GM18907 (cell line): ENCODE measurements around the gene RPL6.
A peak's percentile ranks its signal among the peaks of the same experiment; 100 is the strongest.
"Not testable (repeated sequence)": the region's sequence is repeated elsewhere in the genome, so short reads cannot be mapped to it uniquely, and the experiment has no call there.

ENCODE experiments used
- ATAC-seq: cut with Tn5 transposase; IDR thresholded peaks from one replicate; pipeline ENCODE4 v1.9.1; 2021; ENCODE audit warnings: mild to moderate bottlenecking, moderate library complexity; ENCODE audit not compliant: unreplicated experiment

Gene RPL6

DNA sequence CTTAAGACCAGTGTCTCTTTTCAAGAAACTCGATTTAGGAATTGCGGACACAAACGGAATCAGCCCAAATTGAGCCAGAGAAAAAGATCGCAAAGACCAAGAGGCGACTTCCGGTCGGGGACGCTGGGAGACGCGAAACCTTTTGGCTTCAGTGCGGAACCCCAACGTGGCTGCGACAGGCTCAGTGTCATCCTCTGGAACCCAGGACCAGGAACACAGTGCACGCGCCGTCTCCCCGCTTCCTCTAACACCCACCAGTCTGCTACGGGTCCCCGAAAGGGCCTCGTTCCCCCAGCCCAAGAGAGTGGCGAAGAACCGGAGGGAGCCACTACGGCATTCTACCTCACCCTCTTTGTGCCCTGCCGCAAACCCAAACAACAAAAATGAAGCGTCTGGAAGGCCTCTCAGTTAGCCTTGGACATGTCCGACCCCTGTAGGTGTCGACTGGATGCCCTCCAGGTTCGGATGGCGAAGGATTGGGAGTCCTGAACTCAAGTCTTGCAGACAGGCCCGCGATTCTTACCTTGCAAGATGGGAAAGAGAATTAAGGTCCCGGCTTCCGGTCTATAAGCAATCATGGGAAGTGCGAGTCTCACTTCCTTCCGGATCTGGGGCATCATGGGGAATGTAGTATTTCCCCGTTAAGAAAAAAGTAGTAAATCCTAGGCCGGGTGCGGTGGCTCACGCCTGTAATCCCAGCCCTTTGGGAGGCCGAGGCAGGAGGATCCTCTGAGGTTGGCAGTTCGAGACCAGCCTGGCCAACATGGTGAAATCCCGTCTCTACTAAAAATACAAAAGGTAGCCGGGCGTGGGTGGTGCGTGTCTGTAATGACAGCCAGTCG is at the start of gene RPL6:
Gene RPL6, minus strand, starts transcription at position 542 of the 842 bp plus-strand sequence. CDS start 949 bp downstream, outside the sequence.
- peak; percentile 76 for ATAC-seq

DNA sequence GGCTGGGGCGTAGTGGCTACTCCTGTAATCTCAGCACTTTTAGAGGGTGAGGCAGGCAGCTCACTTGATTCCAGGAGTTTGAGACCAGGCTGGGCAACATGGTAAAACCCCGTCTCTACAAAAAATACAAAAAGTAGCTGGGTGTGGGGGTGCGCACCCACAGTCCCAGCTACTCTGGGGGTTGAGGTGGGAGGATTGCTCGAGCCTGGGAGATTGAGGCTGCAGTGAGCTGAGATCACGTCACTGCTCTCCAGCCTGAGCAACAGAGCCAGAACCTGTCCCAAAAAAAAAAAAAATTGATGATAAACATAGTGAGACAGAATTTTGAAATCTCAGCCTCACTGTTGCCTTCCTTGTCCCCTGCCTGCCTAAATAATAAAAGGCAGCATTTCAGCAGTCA is 49.3 kb upstream of the RPL6 start:
- ATAC-seq: no peak

- ATAC-seq: no peak
Measured at GRCh38 chr12:112458330-112458729, 48.9 kb upstream of the RPL6 start.

DNA sequence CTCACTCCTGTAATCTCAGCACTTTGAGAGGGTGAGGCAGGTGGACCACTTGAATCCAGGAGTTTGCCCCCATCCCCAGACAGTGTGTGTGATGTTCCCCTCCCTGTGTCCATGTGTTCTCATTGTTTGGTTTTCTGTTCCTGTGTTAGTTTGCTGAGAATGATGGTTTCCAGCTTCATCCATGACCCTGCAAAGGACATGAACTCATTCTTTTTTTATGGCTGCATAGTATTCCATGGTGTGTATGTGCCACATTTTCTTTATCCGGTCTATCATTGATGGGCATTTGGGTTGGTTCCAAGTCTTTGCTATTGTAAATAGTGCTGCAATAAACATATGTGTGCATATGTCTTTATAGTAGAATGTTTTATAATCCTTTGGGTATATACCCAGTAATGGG is 47.7 kb upstream of the RPL6 start:
- not testable (repeated sequence) for ATAC-seq

- ATAC-seq: no peak
Measured at GRCh38 chr12:112456029-112456428, 46.6 kb upstream of the RPL6 start.

- no peak for ATAC-seq
Measured at GRCh38 chr12:112450725-112451124, 41.3 kb upstream of the RPL6 start.

GRCh38 chr12:112448165-112448564 is 38.8 kb upstream of the RPL6 start:
- ATAC-seq: not testable (repeated sequence)

- no peak for ATAC-seq
Measured at GRCh38 chr12:112447106-112447505, 37.7 kb upstream of the RPL6 start.

GRCh38 chr12:112446008-112446725 is 36.8 kb upstream of the RPL6 start:
- ATAC-seq: no peak

- ATAC-seq: no peak
Measured at GRCh38 chr12:112443916-112444315, 34.5 kb upstream of the RPL6 start.

DNA sequence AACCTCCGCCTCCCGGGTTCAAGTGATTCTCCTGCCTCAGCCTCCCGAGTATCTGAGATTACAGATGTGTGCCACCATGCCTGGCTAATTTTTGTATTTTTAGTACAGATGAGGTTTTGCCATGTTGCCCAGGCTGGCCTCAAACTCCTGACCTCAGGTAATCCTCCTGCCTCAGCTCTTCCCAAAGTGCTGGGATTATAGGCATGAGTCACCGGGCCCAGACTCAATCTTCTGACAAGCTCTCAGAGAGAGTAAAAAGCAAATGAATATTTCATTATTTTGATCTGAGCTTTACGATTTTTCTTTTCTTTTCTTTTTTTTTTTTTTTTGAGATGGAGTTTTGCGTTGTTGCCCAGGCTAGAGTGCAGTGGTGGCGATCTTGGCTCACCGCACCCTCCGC is 31.2 kb upstream of the RPL6 start:
- not testable (repeated sequence) for ATAC-seq

GRCh38 chr12:112439769-112440168 is 30.4 kb upstream of the RPL6 start:
- no peak for ATAC-seq

DNA sequence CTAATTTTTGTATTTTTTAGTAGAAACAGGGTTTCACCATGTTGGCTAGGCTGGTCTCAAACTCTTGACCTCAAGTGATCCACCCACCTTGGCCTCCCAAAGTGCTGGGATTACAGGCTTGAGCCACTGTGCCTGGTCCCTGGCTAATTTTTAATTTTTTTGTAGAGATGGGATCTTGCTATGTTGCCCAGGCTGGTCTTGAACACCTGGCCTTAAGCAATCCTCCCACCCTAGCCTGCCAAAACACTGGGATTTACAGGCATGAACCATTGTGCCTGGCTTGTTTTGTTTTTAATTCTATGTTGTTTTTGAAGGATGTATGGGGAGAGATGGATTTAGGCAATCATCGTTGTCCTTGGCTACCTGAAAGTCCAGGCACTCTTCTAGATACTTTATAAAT is 29.2 kb upstream of the RPL6 start:
- not testable (repeated sequence) for ATAC-seq

DNA sequence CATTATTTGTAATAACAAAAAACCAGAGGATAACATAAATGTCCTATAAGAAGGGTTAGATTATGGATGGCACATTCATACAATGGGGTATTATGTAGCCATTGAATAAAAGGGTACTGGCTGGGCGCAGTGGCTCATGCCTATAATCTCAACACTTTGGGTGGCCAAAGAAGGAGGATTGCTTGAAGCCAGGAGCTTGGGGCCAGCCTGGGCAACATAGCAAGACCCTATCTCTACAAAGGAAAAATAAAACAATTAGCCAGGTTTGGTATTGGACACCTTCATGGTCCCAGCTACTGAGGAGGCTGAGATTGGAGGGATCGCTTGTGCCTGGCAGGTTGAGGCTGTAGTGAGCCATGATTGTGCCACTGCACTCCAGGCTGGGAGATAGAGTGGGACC is 24.1 kb upstream of the RPL6 start:
- no peak for ATAC-seq

DNA sequence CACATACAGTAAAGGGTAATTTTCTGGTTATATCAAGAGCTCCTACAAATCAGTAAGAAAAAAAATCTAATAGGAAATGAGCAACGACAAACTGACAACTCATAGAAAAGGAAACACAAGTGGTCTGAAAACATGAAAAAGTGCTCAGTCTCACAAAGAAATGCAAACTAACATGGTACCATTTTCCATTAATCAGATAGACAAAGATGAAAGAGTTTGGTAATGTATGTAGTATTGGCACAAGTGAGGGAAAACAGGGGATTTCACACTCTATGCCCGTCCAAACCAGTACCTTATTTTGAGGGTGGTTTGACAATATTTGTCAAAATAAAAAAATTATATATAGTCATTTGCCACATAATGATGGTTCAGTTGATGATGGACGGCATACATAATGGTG is 22.6 kb upstream of the RPL6 start:
- no peak for ATAC-seq

DNA sequence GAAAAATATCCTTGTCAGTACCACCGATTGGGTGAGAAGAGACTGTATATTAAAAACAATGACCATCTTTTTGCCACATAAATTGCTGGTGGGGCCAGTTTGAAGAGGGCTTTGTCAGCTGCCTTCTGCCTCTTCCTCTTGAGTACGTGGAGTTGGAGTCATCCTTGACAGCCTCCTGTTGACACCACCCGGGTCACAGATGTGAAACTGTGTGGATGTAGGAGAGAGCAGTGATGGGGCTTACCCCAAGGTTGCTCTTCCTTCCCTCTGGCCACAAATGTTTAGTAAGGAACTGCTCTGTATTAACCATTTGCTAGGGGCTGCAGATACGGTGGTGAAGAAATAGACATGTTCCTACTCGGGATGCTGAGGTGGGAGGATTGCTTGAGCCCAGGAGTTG is 21.5 kb upstream of the RPL6 start:
- no peak for ATAC-seq

- ATAC-seq: no peak
Measured at GRCh38 chr12:112427760-112428159, 18.4 kb upstream of the RPL6 start.

DNA sequence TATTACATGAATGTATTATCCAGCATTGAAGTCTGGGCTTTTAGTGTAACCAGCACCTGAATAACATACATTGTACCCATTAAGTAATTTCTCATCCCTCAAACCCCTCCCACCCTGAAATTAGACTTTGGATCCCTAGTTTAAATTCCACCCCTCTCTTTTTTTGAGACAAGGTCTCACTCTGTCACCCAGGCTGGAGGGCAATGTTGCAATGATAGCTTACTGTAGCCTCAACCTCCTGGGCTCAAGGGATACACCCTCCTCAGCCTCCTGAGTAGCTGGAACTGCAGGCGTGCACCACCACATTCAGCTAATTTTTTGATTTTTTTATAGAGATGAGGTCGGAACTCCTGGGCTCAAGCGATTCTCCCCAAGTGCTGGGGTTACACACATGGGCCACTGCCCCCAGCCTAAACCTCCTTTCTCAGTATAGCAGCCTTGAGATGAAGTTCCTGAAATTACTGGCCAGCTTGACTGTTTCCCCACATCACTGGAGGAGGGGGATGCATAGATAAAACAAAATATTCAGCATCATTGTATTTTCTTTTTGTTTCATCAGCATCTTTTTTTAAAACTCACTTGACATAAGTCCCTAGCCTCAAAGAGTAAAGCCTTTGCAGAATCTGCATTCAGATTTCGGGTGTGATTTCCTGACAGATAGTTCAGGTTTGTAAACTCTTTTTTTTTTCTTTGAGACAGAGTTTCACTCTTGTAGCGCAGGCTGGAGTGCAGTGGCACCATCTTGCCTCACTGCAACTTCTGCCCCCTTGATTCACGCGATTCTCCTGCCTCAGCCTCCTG is 16.4 kb upstream of the RPL6 start:
- no peak for ATAC-seq

DNA sequence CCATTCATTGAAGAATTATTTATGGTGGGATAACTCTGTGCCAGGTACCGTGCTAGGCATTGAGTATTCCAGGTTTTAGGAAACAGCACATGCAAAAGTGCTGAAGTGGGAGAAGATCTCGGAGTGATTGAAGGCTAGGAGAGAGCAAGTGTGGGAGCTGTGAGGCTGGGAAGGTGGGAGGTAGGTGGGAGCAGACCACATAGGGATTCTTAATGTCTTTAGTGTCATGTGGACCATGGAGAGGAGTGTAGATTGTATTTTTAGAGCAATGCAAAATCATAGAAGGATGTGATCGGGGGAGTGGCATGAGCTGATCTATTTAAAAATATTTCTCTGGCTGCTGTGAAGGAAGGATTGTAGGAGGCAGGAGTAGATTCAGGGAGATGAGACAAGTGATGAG is 14.7 kb upstream of the RPL6 start:
- ATAC-seq: no peak

- ATAC-seq: no peak
Measured at GRCh38 chr12:112422531-112422930, 13.1 kb upstream of the RPL6 start.

- no peak for ATAC-seq
Measured at GRCh38 chr12:112421363-112421762, 12.0 kb upstream of the RPL6 start.
